ENCODE results near the gene KRT10. TPM values are rescaled to one million over a fixed set of nuclear protein-coding genes. Genes with fewer than 3 reads are reported as not detected.

KRT10 gene
- total RNA-seq, 1 experiment from 2014 or later, result 24.8 TPM

GRCh38 chr17:40820228-40820838, 2.1 kb downstream of the KRT10 start:
- Histone ChIP-seq H3K9ac (ENCODE audit: low read length) (no peak overlapping the region), H3K79me2 (ENCODE audit: low read length) (peaks cover 25% of the 10 kb centered on the region), H3K9me2 (replicated peaks; ENCODE audit: low read length) (no peaks in the 10 kb centered on the region), H3K4me2 (ENCODE audit: low read length) (peak overlapping the region; percentile 92), H2AFZ (ENCODE audit: low read length) (no peak overlapping the region), H3K4me3 (ENCODE audit: low read length) (peak overlapping the region; percentile 96; the same call in 1 of the 2 replicates), H3F3A (ENCODE audit: low read length, unreplicated experiment) (no peaks in the 10 kb centered on the region), H3K36me3 (ENCODE audit: low read depth, low read length) (no peaks in the 10 kb centered on the region), H4K20me1 (ENCODE audit: low read length) (no peaks in the 10 kb centered on the region), H3K4me1 (ENCODE audit: insufficient read depth, low read length) (peaks cover 17% of the 10 kb centered on the region; the same call in 1 of the 2 replicates), H3K9me3 (ENCODE audit: low read length) (no peaks in the 10 kb centered on the region), H3K27ac (ENCODE audit: low read length) (no peak overlapping the region), H3K27me3 (ENCODE audit: low read length) (no peaks in the 10 kb centered on the region)
- intact Hi-C loops (cut with micrococcal nuclease), result no loop called here
- no TSS peak for BruUV-seq (replicated peaks)
- TF ChIP-seq CTCF (conservative IDR thresholded peaks at IDR 0.05; ENCODE audit: low read depth, low read length) (no peak), EZH2phosphoT487 (IDR thresholded peaks at IDR 0.05; ENCODE audit: borderline replicate concordance, low read length) (no peak), EZH2 (IDR thresholded peaks at IDR 0.05; ENCODE audit: low read length, unreplicated experiment) (no peak)
- ChIA-PET POLR2A (ENCODE audit: unreplicated experiment) (no interaction called here), CTCF (no interaction called here)
- no peak for DNase-seq
- no peak for ATAC-seq

GRCh38 chr17:40819528-40820125, 2.8 kb downstream of the KRT10 start:
- H3K4me1 ChIP-seq (ENCODE audit: insufficient read depth, low read length), result peaks cover 17% of the 10 kb centered on the region; the same call in 1 of the 2 replicates
- no peaks in the 10 kb centered on the region for H3F3A ChIP-seq (ENCODE audit: low read length, unreplicated experiment)
- peak overlapping the region; percentile 67 for H3K27ac ChIP-seq (ENCODE audit: low read length)
- ChIA-PET POLR2A (ENCODE audit: unreplicated experiment) (interaction anchor here (1.0 kb wide), 1 partner anchor 37 kb away, joined by 31 read pairs; no protein-coding TSS in a partner anchor), CTCF (interaction anchor here (0.7 kb wide), 1 partner anchor 29 kb away, joined by 3 read pairs; no protein-coding TSS in a partner anchor)
- TF ChIP-seq CTCF (conservative IDR thresholded peaks at IDR 0.05; ENCODE audit: low read depth, low read length) (no peak), EZH2 (IDR thresholded peaks at IDR 0.05; ENCODE audit: low read length, unreplicated experiment) (no peak), EZH2phosphoT487 (IDR thresholded peaks at IDR 0.05; ENCODE audit: borderline replicate concordance, low read length) (no peak)
- peak overlapping the region; percentile 89 for H3K9ac ChIP-seq (ENCODE audit: low read length)
- no peaks in the 10 kb centered on the region for H3K36me3 ChIP-seq (ENCODE audit: low read depth, low read length)
- DNase-seq, result no peak
- peak overlapping the region; percentile 83 for H2AFZ ChIP-seq (ENCODE audit: low read length)
- peak overlapping the region; percentile 92 for H3K4me2 ChIP-seq (ENCODE audit: low read length)
- H3K27me3 ChIP-seq (ENCODE audit: low read length), result no peaks in the 10 kb centered on the region
- H3K9me3 ChIP-seq (ENCODE audit: low read length), result no peaks in the 10 kb centered on the region
- no TSS peak for BruUV-seq (replicated peaks)
- intact Hi-C loops (cut with micrococcal nuclease), result no loop called here
- no peaks in the 10 kb centered on the region for H4K20me1 ChIP-seq (ENCODE audit: low read length)
- peaks cover 25% of the 10 kb centered on the region for H3K79me2 ChIP-seq (ENCODE audit: low read length)
- no peaks in the 10 kb centered on the region for H3K9me2 ChIP-seq (replicated peaks; ENCODE audit: low read length)
- H3K4me3 ChIP-seq (ENCODE audit: low read length), result peak overlapping the region; percentile 96
- ATAC-seq, result peak; percentile 16; the same call in 1 of the 2 replicates
